Endometrial microvascular endothelial cells (primary cell): Measurements from ENCODE around the gene CEP126. TPM values are rescaled to one million over a fixed set of nuclear protein-coding genes. Genes with fewer than 3 reads are reported as not detected.
"Not testable (repeated sequence)": the region's sequence is repeated elsewhere in the genome, so short reads cannot be mapped to it uniquely, and the experiment has no call there.

Experiments
- in situ Hi-C: cut with HindIII; loops from 2 replicates; pipeline ENCODE4 v1.10.0; 2017; ENCODE audit warnings: low sequenced_read_pairs, low pct_unique_long_range_greater_than_20kb; ENCODE audit errors: inconsistent ontology term
- total RNA-seq: library from RNA; depleted of rRNA; stranded (reverse); fragments of >200 nt; gene quantifications from one replicate; pipeline ENCODE4 v1.2.3, GENCODE V29; 2015; ENCODE audit errors: inconsistent ontology term

The CEP126 gene
- total RNA-seq, 1 donor from 2014 or later = not detected

DNA sequence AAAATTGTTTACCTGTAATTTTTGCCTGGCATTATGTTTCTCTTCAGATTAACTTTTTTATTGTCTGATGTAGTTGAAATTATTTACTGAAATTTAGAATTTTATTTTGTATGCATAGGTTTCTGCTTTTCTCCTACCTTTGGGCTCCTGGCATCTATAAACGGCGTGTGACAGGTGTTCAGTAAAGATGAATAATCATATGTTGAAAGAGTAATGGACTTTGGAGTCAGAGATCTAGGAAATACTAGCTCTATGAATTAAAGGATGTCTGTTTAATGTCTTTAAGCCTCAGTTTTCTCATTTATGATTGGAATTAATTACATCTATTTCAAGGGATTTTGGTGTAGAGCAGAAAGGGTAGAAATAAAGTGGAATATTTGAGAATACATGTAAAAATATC, 8.7 kb downstream of the CEP126 start:
- in situ Hi-C loops = no loop called here

DNA sequence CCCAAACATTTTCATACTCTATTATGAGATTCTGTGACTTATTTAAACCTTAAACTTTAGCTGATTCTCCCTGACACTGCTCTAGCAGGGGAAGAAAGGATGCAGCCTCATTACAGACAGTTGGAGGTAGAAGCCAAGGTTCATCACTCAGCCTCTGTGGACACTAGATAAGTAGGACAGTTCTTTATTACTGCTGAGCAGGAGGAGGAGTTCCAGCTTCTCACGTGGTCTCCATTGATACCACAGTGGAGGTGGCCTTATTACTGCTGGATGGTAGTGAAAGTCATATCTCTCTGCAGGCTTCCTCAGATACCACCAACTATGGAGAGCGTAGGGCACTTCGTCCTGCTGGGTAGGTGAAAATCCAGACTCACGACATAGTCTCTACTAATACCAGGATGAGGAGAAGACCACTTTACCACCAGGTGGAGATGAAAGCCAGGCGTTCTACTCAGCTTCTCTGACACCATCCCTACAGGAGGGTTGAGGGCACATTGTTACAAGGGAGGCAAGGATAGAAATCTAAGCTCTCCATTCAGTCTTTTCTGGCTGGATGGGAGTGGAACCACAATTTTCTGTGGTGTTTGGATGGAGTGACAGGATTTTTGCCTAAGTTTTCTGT, 14.6 kb downstream of the CEP126 start:
- in situ Hi-C loops = no loop called here

DNA sequence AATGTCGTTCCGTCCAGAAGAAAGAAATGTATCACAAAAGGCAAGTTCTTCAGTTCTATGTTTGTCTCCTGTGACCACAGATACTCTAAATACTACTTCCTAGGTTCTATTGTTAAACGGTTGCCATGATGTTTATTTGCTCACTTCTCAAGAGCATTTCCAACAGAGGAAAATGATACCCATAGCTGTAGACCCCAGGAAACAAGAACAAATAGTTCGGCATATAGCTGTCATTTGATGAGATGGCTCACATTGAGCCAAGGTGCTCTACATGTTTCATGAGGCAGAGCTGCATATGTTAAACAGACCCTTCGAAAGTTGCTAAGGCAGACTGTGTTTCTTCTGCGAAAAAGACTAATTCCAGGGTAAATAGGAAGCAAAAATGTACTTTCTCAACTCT, 16.9 kb downstream of the CEP126 start:
- in situ Hi-C loops = no loop called here

DNA sequence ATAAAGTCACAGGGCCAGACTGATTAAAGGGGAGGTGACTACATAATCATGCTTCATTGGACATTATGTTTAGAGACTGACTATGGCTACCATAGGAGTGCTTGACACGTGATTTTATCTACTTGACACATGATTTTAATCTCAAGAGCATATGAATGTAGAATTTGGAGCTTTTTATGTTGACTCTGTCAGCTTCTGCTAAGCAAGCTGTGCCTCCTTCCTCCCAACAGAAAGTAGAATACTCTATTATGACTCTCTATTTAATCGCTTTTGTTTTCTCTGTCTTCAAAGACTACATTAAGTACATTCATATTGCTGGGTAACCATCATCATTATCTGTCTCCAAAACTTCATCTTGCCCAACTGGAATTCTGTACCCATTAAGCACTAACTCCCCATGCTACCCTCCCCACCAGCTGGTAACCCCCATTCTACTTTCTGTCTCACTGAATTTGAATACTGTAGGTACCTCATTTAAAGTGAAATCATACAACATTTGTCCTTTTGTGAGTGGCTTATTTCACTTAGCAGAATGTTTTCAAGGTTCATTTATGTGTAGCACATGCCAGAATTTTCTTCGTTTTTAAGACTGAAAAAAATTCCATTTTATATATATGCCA, 26.2 kb downstream of the CEP126 start:
- in situ Hi-C loops = no loop called here

DNA sequence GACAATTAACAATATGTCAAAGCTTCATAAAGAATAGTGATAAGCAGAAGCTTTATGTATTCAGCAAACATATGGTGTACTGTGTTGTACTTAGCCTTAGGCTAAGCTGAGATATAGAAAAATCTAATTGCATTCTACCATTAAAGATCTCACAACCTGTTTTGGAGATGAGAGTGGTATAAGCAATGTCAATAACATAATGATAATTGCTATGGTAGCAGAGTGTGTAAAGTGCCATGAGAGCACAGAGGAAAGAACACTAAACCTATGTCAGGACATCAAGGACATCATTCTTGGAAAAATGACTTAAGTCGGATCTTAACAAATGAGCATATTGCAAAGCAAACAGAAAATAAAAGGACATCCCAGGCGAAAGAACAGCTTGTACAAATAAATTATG, 30.1 kb downstream of the CEP126 start:
- in situ Hi-C loops = no loop called here

DNA sequence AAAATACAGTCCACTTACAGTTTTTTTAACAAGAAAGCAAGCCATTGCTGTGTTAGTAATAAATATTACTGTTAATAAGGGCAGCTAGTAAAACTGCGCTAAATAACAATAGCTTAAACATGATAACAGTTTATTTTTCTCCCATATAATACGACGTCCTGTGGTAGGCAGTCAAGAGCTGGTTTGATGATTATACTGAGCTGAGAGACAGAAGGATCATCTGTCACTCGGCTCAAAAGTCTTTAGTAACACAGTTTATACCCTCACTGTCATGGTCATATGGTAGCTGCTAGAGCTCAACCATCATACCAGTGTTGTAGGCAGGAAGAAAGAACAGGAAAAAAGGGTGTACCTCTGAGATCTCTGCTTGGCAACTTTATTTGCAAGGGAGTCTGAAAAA, 30.6 kb downstream of the CEP126 start:
- in situ Hi-C loops = no loop called here

DNA sequence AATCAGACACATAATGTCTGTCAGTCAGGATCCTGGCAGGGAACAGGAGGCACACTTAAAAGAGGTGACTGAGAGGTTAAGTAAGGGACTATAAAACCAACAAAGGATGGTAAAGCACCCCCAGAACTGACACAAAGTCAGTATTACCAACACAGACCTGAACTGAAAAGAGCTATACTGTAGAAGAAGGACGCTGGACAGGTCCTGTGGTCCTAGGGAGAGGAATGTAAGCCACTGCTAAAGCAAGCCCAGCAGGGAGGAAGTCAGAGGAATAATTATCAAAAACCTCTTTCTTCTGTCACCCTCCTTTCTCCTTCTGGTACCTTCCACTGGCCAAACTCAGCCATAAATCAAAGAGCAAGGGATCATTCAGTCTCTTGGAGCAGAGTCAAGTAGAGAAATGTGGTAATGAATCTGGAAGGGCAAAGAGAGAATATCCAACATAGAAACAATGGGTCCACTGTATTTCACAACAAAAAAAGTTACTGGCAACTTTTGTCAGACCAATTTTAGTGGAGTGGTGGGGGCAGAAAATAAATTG, 34.9 kb downstream of the CEP126 start:
- in situ Hi-C loops = no loop called here

DNA sequence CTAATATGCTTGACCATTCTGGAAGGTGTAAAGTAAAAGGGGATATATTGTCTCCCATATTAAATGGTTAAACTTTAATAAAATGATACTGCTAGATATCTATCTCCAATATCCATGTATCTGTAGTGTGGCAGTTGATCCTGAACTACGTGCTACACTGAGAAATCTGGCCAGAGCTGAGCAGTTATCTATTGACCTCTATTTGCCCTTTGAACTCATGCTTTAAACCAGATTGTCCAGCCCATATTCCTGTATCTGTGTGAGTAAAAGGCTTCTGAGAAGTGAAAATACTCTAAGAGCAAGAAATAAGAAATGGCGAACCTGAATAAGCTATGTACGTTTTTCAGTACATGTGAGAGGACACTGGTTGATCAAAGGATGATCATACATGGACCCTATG, 40.5 kb downstream of the CEP126 start:
- in situ Hi-C loops = no loop called here

DNA sequence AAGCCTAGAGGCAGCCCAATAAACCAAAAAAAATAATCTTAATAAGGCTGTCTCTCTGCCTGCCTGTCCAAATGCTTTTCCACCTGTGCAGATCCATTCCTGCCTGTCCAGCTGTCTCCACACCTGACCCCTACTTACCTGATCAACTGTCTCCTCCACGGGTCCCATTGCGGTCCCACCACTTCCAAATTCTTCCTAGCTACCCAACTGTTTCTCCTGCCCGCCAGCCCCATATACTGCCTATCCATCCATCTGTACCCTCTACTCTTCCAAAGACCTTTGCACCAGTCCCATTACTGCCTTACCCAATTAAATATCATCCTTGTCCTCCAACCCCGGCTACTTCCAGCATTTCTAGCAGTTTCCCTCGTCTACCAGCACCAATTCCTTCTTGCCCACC, 40.9 kb downstream of the CEP126 start:
- in situ Hi-C loops = no loop called here

DNA sequence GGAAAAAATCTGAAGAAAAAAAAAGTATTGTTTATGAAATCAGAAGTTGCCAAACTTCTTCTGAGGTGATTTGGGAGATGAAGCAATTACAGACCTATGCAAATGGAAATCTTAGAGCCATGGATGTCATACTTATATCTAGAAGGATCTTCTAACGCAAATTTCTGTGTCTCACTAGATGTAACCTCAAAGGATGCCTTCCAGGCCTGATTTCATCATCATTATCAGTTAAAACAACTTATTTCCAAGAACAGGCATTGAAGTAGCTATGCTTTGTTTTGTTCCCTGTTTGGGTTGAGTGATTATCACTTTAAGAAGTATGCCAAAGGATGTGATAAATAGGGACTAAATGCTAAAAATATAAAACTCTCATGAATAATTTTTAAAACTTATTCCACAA, 45.4 kb downstream of the CEP126 start:
- in situ Hi-C loops = no loop called here

DNA sequence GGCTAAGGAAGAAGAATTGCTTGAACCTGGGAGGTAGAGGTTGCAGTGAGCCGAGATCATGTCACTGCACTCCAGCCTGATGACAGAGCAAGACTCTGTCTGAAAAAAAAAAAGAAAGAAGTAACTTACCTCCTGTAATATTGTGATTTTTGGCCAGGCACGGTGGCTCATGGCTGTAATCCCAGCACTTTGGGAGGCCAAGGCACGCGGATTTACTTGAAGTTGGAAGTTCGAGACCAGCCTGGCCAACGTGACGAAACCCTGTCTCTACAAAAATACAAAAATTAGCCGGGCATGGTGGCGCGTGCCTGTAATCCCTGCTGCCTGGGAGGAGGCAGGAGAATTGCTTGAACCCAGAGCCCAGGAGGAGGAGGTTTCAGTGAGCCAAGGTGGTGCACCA, 49.4 kb downstream of the CEP126 start:
- in situ Hi-C loops = not testable (repeated sequence)

DNA sequence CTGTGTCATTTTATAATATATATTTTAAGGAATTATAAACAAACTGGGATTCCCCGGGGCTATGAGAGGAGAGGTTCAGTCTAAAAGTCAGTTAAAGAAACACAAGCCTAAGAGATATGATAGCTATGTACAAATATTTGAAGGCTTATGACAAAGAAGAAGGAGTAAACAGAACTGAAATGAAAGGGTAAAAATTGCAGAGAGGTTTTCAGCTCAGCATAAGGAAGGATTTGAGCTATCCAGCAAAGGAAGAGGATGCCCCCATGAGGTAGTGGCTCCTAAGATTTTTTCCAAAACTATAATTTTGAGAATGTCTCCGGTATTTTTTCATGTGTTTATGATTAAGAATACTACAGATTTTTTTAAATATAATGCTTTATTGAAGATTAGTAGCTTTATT, 59.4 kb downstream of the CEP126 start:
- in situ Hi-C loops = no loop called here

DNA sequence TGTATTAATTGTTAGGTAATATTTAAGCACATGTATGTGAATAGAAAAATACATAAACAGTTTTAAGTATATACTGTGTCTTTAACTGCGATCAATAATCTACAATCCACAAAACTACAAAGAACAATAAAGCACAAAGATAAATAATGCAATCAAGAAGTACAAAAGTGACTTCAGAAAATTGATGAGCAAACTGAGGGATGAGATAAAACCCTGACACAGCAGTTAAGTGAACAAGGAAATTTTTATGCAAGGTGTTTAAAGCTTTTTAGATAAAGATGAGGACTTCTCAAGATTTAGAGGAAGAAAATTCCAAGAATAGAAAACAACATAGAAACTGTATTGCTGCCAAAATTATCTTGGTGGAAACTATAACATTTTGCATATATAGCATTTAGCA, 60.0 kb downstream of the CEP126 start:
- in situ Hi-C loops = no loop called here

DNA sequence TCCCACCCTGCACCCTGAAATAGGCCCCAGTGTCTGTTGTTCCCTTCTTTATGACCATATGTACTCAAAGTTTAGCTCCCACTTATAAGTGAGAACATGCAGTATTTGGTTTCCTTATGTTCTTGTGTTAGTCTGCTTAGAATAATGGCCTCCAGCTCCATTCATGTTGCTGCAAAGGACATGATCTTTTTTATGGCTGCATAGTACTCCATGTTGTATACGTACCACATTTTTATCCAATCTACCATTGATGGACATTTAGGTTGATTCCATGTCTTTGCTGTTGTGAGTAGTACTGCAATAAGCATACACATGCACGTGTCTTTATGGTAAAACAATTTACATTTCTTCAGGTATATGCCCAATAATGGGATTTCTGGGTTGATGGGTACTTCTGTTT, 60.9 kb downstream of the CEP126 start:
- in situ Hi-C loops = no loop called here

DNA sequence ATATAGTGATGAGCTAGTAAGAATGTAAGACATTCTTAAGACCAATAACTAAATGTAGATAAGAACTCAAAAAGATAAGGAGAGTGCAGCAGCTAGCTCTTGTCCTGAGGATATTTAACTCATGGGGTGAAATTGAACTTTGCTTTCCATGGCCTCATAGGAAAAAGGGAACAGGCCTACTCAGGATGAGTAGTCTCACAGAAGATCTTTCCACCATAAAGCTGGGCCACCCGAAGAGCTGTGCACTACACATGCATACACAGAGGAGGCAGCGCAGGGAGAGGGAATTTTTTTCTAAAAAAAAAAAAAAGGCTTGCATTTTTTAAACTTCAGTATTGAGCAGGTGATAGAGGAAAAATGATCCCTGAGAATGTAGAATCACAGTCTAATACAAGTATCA, 72.6 kb downstream of the CEP126 start:
- in situ Hi-C loops = no loop called here

DNA sequence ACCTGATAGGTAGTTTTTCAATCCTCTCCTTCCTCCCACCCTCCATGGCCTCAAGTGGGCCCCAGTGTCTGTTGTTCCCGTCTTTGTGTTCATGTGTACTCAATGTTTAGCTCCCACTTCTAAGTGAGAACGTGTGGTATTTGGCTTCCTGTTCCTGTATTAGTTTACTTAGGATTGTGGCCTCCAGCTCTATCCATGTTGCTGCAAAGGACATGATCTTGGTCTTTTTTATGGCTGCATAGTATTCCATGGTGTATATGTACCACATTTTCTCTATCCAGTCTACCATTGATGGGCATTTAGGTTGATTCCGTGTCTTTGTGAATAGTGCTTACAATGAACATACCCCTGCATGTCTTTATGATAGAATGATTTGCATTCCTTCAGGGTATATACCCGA, 78.4 kb downstream of the CEP126 start:
- in situ Hi-C loops = no loop called here

DNA sequence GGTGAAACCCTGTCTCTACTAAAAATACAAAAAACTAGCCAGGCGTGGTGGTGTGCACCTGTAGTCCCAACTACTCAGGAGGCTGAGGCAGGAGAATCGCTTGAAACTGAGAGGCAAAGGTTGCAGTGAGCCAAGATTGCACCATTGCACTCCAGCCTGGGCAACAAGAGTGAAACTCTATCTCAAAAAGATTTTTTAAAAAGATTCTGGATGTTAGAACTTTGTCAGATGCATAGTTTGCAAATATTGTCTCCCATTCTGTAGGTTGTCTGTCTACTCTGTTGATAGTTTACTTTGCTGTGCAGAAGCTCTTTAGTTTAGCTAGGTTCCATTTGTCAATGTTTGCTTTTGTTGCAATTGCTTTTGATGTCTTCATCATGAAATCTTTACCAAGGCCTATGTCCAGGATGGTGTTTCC, 79.3 kb downstream of the CEP126 start:
- in situ Hi-C loops = not testable (repeated sequence)

DNA sequence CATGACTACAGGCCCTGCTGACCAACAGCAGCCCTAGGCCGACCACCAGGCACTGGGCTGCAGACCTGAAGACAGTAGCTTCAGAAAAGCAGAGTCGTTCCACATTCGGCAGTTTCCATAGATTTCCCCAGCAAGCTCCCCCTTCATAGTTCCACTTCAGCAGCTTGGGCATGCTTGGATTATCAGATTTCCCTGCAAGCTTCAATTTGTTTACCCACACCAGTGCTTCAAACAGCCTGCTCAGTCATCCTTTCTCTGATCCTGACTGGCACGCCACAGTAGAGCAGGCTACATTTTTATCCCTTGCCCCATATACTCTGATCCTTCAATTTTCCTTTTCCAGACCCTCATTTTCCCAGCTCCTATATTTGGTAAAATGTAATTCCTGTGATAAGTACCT, 81.3 kb downstream of the CEP126 start:
- in situ Hi-C loops = no loop called here

DNA sequence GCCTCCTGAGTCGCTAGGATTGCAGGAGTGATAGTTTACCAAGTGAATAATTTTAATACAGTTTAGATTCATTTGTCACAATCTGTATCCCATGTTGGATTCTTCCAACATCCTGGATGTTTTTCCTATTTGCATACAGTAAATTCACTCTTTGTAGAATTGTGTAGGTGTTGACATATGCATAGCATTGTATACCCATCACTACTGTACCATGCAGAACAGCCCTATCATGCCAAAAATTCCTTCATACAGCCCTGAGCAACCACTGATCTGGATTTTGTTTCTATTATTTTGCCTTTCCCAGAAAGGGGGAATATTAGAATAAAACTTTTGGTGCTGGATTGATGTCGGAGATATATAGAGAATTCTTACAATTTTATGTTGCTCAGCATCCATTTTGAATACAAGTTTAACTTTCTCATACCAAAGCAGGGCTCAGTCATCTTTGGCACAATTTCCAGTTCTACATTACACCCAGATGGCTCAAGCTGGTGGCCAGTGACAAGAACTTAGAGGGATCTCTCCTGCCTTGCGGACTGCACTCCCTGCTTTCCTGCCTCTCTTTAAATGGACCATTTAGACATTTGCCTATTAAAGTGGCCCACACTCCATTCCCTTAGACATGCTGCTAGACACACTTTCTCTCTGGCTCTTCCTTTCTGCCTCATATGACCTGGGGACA, 87.0 kb downstream of the CEP126 start:
- in situ Hi-C loops = no loop called here

DNA sequence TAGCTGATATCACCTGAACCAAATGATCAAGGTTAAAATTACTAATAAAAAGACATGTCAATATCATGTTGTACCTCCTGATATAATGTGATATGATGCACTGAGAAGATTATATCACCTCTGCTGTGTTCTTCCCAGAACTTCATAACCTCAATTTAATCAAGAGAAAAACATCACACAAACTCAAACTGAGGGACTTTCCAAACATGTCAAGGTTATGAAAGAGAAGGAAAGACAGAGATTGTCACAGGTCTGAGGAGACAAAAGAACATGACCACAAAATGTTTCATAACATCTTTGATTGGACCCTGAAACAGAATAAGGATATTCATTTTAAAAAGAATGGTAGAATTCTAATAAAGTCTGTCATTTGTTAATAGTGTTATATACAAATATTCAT, 89.4 kb downstream of the CEP126 start:
- in situ Hi-C loops = no loop called here
